Measurements from ENCODE around the gene MS4A7.

The MS4A7 gene, protein sequence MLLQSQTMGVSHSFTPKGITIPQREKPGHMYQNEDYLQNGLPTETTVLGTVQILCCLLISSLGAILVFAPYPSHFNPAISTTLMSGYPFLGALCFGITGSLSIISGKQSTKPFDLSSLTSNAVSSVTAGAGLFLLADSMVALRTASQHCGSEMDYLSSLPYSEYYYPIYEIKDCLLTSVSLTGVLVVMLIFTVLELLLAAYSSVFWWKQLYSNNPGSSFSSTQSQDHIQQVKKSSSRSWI

DNA sequence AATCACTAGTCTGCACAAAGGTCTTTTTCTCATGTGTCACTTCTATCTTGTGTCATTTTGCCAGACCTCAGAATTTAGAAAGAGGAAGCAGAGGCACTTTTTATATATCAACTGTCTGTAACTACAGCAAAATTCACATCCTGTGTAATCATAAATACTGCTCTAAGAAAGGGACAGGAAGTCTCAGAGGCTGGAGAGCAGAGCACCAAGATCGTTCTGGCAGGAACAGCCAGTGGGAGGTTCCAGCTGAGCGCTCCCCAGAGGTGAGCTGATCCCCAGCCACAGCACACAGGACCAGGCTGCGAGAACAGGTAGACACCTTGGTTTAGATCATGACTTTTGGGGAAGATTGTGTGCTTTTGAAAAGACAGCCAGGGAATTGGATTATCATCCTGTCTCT is at the start of gene MS4A7:
MS4A7 (plus strand) TSS at position 179 of the 400 bp plus-strand sequence. CDS start 4,610 bp downstream, outside the sequence.
- DNase-seq (ENCODE audit: low read depth, low spot score): no peak
- H3K27ac ChIP-seq: no peak within 1 kb of the TSS
- H3K36me3 ChIP-seq (ENCODE audit: insufficient read depth, low read length): no peaks in the 10 kb centered on the region
- TF ChIP-seq EZH2 (IDR thresholded peaks at IDR 0.05) (no peak), POLR2AphosphoS5 (IDR thresholded peaks at IDR 0.05; ENCODE audit: borderline replicate concordance, low read depth, low read length) (no peak), FOXP2 (optimal IDR thresholded peaks at IDR 0.05; ENCODE audit: control extremely low read depth, extremely low read length, insufficient read depth) (no peak)
- H3K9me3 ChIP-seq (ENCODE audit: low read depth, low read length): no peaks in the 10 kb centered on the region
- no peak within 1 kb of the TSS for H3K9ac ChIP-seq (ENCODE audit: insufficient read length)
- no peak within 1 kb of the TSS for H3K4me3 ChIP-seq

DNA sequence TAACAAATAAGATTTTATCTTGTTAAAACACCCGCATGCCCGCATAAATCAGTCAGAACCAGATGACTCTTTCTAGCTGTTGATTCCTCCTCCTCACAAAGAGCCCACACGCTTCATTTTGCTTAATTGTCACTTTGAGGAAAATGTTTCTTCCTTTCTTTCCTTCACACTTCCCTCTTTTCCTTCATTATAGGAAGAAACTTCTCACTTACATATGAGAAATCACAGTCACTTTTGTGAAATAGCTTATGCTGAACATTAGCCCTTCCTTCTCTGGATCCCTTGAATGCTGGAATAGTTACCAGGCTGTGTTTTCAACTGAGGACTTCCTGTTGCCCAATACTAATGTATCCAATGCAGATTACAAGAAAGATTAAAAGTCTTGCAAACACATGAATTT is 45.5 kb upstream of the MS4A7 start:
- Histone ChIP-seq H3K9me3 (ENCODE audit: low read depth, low read length) (no peaks in the 10 kb centered on the region), H3K36me3 (ENCODE audit: insufficient read depth, low read length) (no peaks in the 10 kb centered on the region), H3K9ac (ENCODE audit: insufficient read length) (no peak overlapping the region), H3K4me3 (no peak overlapping the region), H3K27ac (no peak overlapping the region)
- no peak for TF ChIP-seq POLR2AphosphoS5 (IDR thresholded peaks at IDR 0.05; ENCODE audit: borderline replicate concordance, low read depth, low read length)
- no peak for TF ChIP-seq FOXP2 (optimal IDR thresholded peaks at IDR 0.05; ENCODE audit: control extremely low read depth, extremely low read length, insufficient read depth)
- TF ChIP-seq EZH2 (IDR thresholded peaks at IDR 0.05): no peak
- DNase-seq (ENCODE audit: low read depth, low spot score): no peak

DNA sequence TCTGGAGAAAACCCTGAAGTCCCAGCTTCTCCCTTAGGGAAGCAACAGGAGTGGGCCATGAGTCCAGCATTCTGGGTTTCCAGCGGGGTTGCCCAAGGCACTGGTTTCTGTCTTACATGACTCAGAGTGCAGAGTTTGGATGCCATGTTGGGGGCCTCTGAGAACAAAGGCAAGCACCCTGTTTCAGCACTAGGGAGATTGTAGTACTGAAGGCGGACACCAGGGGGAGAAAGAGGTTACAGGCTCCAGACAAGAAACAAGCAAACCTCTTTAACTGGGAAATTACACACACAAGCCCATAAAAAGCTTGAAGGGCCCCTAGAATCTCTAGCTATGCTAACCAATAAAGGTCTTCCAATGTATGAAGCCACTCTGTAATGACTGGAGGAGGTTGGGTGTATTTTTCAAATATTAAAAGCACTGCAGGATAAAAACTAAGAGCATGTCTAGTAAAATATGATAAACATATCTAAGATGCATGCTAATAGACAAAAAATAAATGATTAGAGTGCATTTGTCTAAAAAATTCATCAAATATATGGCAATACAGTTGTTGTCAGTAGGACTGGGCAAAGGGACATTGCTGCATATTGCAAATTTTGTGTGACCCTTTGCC is 44.2 kb upstream of the MS4A7 start:
- Histone ChIP-seq H3K27ac (no peak overlapping the region), H3K4me3 (no peak overlapping the region), H3K9me3 (ENCODE audit: low read depth, low read length) (no peaks in the 10 kb centered on the region), H3K9ac (ENCODE audit: insufficient read length) (no peak overlapping the region), H3K36me3 (ENCODE audit: insufficient read depth, low read length) (no peaks in the 10 kb centered on the region)
- no peak for TF ChIP-seq EZH2 (IDR thresholded peaks at IDR 0.05)
- no peak for TF ChIP-seq FOXP2 (optimal IDR thresholded peaks at IDR 0.05; ENCODE audit: control extremely low read depth, extremely low read length, insufficient read depth)
- TF ChIP-seq POLR2AphosphoS5 (IDR thresholded peaks at IDR 0.05; ENCODE audit: borderline replicate concordance, low read depth, low read length): no peak
- DNase-seq (ENCODE audit: low read depth, low spot score): peak; percentile 26

DNA sequence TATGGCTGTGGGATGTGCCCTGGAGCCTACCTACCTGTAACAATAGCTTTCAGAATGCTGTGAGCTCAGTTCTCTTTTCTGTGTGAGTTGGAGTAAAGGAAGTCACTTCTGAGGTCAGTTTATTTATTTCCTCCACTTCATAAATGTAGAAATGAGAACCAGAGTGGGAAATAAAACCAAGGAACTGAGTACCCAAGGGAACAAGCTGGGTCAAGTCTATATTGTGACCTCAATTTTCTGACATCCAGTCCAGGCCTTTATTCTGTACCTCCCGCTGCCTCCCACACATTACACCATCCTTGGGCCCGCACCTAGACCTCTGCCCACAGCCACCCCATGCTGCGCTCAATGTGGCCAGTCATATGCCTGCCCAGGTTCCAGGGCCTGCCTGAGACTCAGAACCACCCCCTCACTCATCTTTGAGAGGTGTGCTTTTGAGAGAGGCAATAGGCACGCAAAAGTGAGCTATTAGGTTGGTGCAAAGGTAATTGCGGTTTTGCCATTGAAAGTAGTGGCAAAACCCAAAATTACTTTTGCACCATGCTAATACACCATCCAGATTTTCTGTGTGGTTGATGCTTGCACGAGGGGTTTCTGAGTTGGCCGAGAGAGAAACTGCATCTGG is 41.5 kb upstream of the MS4A7 start:
- Histone ChIP-seq H3K9ac (ENCODE audit: insufficient read length) (no peak overlapping the region), H3K4me3 (no peak overlapping the region), H3K36me3 (ENCODE audit: insufficient read depth, low read length) (no peaks in the 10 kb centered on the region), H3K27ac (no peak overlapping the region), H3K9me3 (ENCODE audit: low read depth, low read length) (no peaks in the 10 kb centered on the region)
- TF ChIP-seq EZH2 (IDR thresholded peaks at IDR 0.05) (no peak), FOXP2 (optimal IDR thresholded peaks at IDR 0.05; ENCODE audit: control extremely low read depth, extremely low read length, insufficient read depth) (no peak), POLR2AphosphoS5 (IDR thresholded peaks at IDR 0.05; ENCODE audit: borderline replicate concordance, low read depth, low read length) (no peak)
- no peak for DNase-seq (ENCODE audit: low read depth, low spot score)

DNA sequence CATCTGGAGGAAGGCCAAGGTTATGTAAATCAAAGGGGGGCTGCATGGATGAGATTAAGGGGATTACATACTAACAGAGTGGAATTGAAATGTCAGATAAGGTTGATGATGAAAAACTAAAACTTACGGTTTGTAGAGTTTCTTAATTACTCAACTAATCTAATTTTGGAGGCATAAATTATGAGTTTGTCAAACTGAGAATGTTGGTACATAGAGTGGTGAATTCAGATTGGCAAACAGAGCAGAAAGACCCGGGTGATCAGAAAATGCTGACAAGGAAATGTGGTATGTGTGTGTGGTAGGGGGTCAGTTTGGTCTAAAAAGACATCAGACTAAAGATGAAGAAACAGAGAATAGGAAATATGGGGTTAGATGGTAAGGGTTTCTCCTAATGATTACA is 40.3 kb upstream of the MS4A7 start:
- Histone ChIP-seq H3K9me3 (ENCODE audit: low read depth, low read length) (no peaks in the 10 kb centered on the region), H3K27ac (no peak overlapping the region), H3K4me3 (no peak overlapping the region), H3K36me3 (ENCODE audit: insufficient read depth, low read length) (no peaks in the 10 kb centered on the region), H3K9ac (ENCODE audit: insufficient read length) (no peak overlapping the region)
- TF ChIP-seq FOXP2 (optimal IDR thresholded peaks at IDR 0.05; ENCODE audit: control extremely low read depth, extremely low read length, insufficient read depth) (no peak), POLR2AphosphoS5 (IDR thresholded peaks at IDR 0.05; ENCODE audit: borderline replicate concordance, low read depth, low read length) (no peak), EZH2 (IDR thresholded peaks at IDR 0.05) (no peak)
- DNase-seq (ENCODE audit: low read depth, low spot score): no peak

DNA sequence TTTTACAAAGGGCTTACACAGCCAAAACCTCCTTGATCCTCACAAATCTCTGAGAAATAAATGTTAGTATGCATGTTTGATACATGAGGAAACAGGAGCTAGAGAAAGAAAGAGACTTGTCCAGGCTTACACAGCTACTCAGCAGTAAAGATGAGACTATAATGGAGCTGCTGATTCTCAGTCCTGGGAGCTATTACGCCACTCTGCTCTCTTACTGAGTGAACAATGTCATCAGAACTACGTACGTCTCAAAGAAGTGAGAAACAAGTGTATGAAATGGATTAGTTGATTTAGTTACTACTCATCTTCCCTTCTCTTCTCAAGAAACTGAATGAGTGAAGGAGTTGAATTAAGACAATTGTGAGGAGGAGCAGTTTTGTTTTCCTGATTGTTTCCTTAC is 39.0 kb upstream of the MS4A7 start:
- Histone ChIP-seq H3K9ac (ENCODE audit: insufficient read length) (no peak overlapping the region), H3K27ac (no peak overlapping the region), H3K9me3 (ENCODE audit: low read depth, low read length) (no peaks in the 10 kb centered on the region), H3K4me3 (no peak overlapping the region), H3K36me3 (ENCODE audit: insufficient read depth, low read length) (no peaks in the 10 kb centered on the region)
- DNase-seq (ENCODE audit: low read depth, low spot score): no peak
- TF ChIP-seq FOXP2 (optimal IDR thresholded peaks at IDR 0.05; ENCODE audit: control extremely low read depth, extremely low read length, insufficient read depth) (no peak), EZH2 (IDR thresholded peaks at IDR 0.05) (no peak), POLR2AphosphoS5 (IDR thresholded peaks at IDR 0.05; ENCODE audit: borderline replicate concordance, low read depth, low read length) (no peak)

DNA sequence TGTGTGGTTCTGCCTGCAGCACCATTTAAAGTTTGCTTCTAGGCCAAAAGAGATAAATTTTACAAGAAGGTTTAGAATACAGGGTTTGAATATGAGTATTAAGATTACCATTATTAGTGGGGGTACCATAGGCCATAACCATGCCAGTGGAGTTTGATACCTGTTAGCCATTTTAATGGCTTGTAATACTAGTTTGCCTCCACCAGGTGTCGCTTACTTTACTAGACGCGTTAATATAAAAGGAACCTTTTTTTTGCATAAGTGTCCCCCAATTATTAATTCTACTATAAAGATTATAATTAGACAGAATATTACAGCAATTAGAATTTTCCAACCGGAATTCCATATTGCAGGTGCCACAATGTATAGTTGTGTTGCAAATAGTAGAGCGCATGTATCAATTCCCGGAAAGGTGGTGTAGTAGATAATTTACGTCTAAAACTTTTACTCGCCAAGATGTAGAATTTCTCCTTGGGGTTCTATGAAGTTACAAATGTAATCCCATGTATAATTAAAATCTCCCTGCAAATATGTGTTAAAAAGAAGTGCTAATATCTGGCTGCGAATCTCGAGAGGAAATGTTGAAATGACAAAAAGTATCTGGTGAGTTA is 35.1 kb upstream of the MS4A7 start:
- no peak overlapping the region for H3K27ac ChIP-seq
- H3K4me3 ChIP-seq: no peak overlapping the region
- no peak for DNase-seq (ENCODE audit: low read depth, low spot score)
- TF ChIP-seq POLR2AphosphoS5 (IDR thresholded peaks at IDR 0.05; ENCODE audit: borderline replicate concordance, low read depth, low read length) (no peak), FOXP2 (optimal IDR thresholded peaks at IDR 0.05; ENCODE audit: control extremely low read depth, extremely low read length, insufficient read depth) (no peak), EZH2 (IDR thresholded peaks at IDR 0.05) (no peak)
- no peaks in the 10 kb centered on the region for H3K36me3 ChIP-seq (ENCODE audit: insufficient read depth, low read length)
- no peak overlapping the region for H3K9ac ChIP-seq (ENCODE audit: insufficient read length)
- H3K9me3 ChIP-seq (ENCODE audit: low read depth, low read length): no peaks in the 10 kb centered on the region

DNA sequence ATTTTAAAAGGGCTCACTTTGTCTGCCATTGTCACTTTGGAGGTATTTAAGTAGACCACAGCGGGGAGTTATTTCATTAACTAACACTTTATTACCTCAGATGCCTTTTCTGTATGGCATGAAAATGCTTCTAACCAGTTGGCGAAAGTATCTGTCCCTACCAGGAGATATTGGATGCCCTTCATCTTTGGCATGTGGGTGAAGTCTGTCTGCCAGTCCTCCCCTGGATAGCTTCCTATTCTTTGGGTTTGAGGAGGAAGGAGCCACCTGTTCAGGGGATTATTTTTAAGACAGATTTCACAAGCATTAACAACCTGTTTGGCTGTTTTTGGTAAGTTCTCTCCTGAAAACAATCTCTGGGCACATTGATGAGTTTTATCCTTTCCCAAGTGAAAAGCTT is 34.2 kb upstream of the MS4A7 start:
- Histone ChIP-seq H3K9ac (ENCODE audit: insufficient read length) (no peak overlapping the region), H3K27ac (no peak overlapping the region), H3K9me3 (ENCODE audit: low read depth, low read length) (no peaks in the 10 kb centered on the region), H3K4me3 (no peak overlapping the region), H3K36me3 (ENCODE audit: insufficient read depth, low read length) (no peaks in the 10 kb centered on the region)
- TF ChIP-seq EZH2 (IDR thresholded peaks at IDR 0.05): no peak
- no peak for TF ChIP-seq FOXP2 (optimal IDR thresholded peaks at IDR 0.05; ENCODE audit: control extremely low read depth, extremely low read length, insufficient read depth)
- TF ChIP-seq POLR2AphosphoS5 (IDR thresholded peaks at IDR 0.05; ENCODE audit: borderline replicate concordance, low read depth, low read length): no peak
- DNase-seq (ENCODE audit: low read depth, low spot score): no peak

All from SK-N-MC (cell line).